ENCODE data around the gene CDY1B. TPM values are rescaled to one million over a fixed set of nuclear protein-coding genes. Genes with fewer than 3 reads are reported as not detected.

Gene CDY1B, protein sequence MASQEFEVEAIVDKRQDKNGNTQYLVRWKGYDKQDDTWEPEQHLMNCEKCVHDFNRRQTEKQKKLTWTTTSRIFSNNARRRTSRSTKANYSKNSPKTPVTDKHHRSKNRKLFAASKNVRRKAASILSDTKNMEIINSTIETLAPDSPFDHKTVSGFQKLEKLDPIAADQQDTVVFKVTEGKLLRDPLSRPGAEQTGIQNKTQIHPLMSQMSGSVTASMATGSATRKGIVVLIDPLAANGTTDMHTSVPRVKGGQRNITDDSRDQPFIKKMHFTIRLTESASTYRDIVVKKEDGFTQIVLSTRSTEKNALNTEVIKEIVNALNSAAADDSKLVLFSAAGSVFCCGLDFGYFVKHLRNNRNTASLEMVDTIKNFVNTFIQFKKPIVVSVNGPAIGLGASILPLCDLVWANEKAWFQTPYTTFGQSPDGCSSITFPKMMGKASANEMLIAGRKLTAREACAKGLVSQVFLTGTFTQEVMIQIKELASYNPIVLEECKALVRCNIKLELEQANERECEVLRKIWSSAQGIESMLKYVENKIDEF
- not detected in 2 replicates for total RNA-seq

DNA sequence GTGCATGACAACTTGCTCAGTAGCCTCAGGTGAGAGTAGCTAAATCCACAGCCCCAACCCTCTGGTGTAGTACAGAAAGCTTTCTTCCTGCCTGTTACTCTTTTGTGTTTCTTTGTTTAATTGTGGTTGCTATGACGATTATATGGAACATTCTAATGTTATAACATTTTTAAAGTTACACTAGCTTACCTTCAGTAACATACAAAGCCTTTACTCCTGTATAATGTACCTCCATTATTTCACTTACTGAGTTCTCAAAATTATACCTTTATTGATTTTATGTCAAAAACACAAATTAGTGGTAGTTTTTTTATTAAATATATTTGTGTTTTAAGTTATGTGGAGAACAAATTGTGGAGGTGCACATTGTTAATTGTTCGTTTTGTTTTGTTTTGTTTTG, at the start of gene CDY1B:
CDY1B (minus strand) TSS at position 101 of the 400 bp plus-strand sequence. CDS start 331 bp downstream, outside the sequence.

Measured in vein endothelial cell (primary cell).